ENCODE results near the gene SEC24D.

Gene SEC24D

DNA sequence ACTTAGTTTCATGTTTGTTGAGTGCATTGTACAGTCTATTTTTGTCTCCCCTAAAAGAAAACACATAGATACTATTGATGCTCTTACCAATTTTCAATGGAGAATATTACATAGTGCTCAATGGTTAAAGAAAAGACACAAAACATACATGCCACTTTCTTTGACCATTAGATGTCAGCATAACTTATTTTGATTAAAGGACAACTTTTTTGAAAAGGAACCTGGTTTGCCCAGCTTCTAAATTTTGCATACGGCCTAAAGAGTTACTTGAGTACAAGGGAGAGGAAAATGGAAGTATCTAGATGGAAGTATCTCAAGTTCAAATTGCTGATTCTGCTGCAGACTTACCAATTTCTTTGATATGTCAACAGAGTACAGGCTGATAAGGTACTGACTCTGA lies 82.2 kb downstream of the SEC24D start:
- H3K4me1 Mint-ChIP-seq (ENCODE audit: low read depth), result no peaks in the 10 kb centered on the region
- peaks cover 81% of the 10 kb centered on the region for H3K36me3 Mint-ChIP-seq (ENCODE audit: low read depth)
- H3K27me3 Mint-ChIP-seq, result no peaks in the 10 kb centered on the region
- H3K27ac Mint-ChIP-seq, result no peak overlapping the region
- no peak overlapping the region for H3K4me3 Mint-ChIP-seq
- intact Hi-C loops (cut with micrococcal nuclease), result no loop called here
- no peaks in the 10 kb centered on the region for H3K9me3 Mint-ChIP-seq

GRCh38 chr4:118753096-118753495 lies 82.8 kb downstream of the SEC24D start:
- Mint-ChIP-seq H3K4me3 (no peak overlapping the region), H3K27ac (no peak overlapping the region), H3K9me3 (no peaks in the 10 kb centered on the region), H3K4me1 (ENCODE audit: low read depth) (no peaks in the 10 kb centered on the region), H3K36me3 (ENCODE audit: low read depth) (peaks cover 82% of the 10 kb centered on the region), H3K27me3 (no peaks in the 10 kb centered on the region)
- intact Hi-C loops (cut with micrococcal nuclease), result no loop called here

GRCh38 chr4:118752551-118752950 lies 83.4 kb downstream of the SEC24D start:
- Mint-ChIP-seq H3K27ac (no peak overlapping the region), H3K27me3 (no peaks in the 10 kb centered on the region), H3K4me1 (ENCODE audit: low read depth) (no peaks in the 10 kb centered on the region), H3K4me3 (no peak overlapping the region), H3K36me3 (ENCODE audit: low read depth) (peaks cover 80% of the 10 kb centered on the region), H3K9me3 (no peaks in the 10 kb centered on the region)
- intact Hi-C loops (cut with micrococcal nuclease), result no loop called here

DNA sequence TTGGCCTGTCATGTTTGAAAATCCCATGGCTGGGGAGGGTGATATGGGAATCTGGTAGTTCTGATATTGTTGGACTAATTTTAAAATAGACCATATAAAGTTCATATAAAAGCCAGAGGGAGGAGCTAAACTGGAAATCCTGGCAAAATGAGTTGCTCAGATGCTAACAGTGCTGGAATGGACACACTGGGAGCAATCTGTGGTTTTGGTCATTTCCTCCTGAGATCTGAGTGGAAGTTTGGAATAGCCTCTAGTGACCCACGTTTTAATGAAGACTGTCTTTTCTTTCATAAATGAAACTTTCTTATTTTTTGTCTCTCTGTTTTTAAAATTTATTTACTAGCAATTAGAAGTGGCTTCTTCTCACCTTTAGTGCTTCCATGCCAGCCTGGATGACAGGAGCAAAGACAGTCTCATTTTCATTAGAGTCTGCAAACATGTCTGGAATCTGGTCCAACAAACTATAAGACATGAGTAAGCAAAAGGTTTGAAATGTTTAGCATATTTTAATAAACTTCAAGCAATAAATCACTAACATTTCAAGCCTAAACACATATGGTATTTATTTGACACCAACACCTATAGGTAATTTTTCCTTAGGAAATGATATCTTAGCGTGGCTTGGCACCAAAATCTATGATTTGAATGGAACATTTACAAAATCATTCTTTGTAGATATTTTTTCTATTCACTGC lies 84.2 kb downstream of the SEC24D start:
- H3K36me3 Mint-ChIP-seq (ENCODE audit: low read depth), result peaks cover 76% of the 10 kb centered on the region

GRCh38 chr4:118749347-118749988 lies 86.5 kb downstream of the SEC24D start:
- intact Hi-C loops (cut with micrococcal nuclease), result no loop called here
- no peaks in the 10 kb centered on the region for H3K4me1 Mint-ChIP-seq (ENCODE audit: low read depth)
- no peaks in the 10 kb centered on the region for H3K9me3 Mint-ChIP-seq
- H3K27ac Mint-ChIP-seq, result no peak overlapping the region
- no peak overlapping the region for H3K4me3 Mint-ChIP-seq
- no peaks in the 10 kb centered on the region for H3K27me3 Mint-ChIP-seq
- peaks cover 78% of the 10 kb centered on the region for H3K36me3 Mint-ChIP-seq (ENCODE audit: low read depth)

More for the DNA sequence above, 84.2 kb downstream of the SEC24D start:
- Mint-ChIP-seq H3K4me1 (ENCODE audit: low read depth) (no peaks in the 10 kb centered on the region), H3K4me3 (no peak overlapping the region), H3K27ac (no peak overlapping the region), H3K9me3 (no peaks in the 10 kb centered on the region), H3K27me3 (no peaks in the 10 kb centered on the region)
- intact Hi-C loops (cut with micrococcal nuclease), result no loop called here

- no peaks in the 10 kb centered on the region for H3K9me3 Mint-ChIP-seq
- H3K27ac Mint-ChIP-seq, result no peak overlapping the region
- no peaks in the 10 kb centered on the region for H3K4me1 Mint-ChIP-seq (ENCODE audit: low read depth)
- H3K27me3 Mint-ChIP-seq, result no peaks in the 10 kb centered on the region
- H3K36me3 Mint-ChIP-seq (ENCODE audit: low read depth), result peaks cover 72% of the 10 kb centered on the region
- intact Hi-C loops (cut with micrococcal nuclease), result no loop called here
- H3K4me3 Mint-ChIP-seq, result no peak overlapping the region
These were observed 89.5 kb downstream of the SEC24D start for GRCh38 chr4:118746251-118746919.

DNA sequence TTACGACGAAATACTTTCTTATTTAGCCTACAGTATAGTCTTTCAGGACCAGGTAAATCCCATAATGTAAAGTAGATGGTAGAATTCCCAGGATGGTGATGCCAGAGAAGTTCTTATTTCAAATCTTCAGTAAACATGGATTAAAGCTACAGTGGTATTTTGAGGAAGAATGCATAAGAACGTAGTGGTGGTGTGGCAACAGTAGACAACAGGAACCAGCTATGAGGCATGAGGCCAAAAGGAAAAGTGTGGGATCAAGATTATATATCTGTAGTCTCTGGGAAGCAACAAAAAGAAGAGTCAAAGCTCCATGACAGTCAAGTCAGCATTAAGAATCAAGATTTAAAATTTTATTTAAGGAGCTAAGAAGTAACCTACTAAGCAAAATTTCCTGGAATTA lies 90.6 kb downstream of the SEC24D start:
- no peaks in the 10 kb centered on the region for H3K4me1 Mint-ChIP-seq (ENCODE audit: low read depth)
- H3K27ac Mint-ChIP-seq, result no peak overlapping the region
- no peaks in the 10 kb centered on the region for H3K9me3 Mint-ChIP-seq
- H3K27me3 Mint-ChIP-seq, result no peaks in the 10 kb centered on the region
- peaks cover 67% of the 10 kb centered on the region for H3K36me3 Mint-ChIP-seq (ENCODE audit: low read depth)
- H3K4me3 Mint-ChIP-seq, result no peak overlapping the region
- intact Hi-C loops (cut with micrococcal nuclease), result no loop called here

DNA sequence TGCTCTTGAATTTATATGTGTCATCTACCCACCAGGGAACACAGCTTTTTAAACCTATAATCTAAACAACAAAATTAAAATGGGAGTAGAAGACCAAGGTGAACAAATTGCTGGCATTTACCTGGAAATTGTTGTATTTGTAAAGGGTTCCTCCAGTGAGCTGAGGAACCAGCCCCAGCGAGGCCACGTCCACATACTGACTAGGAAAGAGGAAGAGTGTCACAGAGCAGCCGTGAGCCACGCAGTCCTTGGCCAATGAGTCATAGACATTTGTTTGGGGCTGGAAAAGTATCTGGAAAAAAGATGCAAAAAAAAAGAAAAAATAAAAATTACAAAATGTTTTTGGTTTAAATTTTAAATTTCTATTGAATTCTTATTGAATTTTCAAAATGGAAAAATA lies 92.1 kb downstream of the SEC24D start:
- Mint-ChIP-seq H3K36me3 (ENCODE audit: low read depth) (peaks cover 72% of the 10 kb centered on the region), H3K27ac (no peak overlapping the region), H3K4me3 (no peak overlapping the region), H3K27me3 (no peaks in the 10 kb centered on the region), H3K4me1 (ENCODE audit: low read depth) (no peaks in the 10 kb centered on the region), H3K9me3 (no peaks in the 10 kb centered on the region)
- intact Hi-C loops (cut with micrococcal nuclease), result no loop called here

GRCh38 chr4:118742050-118742449 lies 93.9 kb downstream of the SEC24D start:
- Mint-ChIP-seq H3K36me3 (ENCODE audit: low read depth) (peaks cover 86% of the 10 kb centered on the region), H3K27ac (no peak overlapping the region), H3K9me3 (no peaks in the 10 kb centered on the region), H3K27me3 (no peaks in the 10 kb centered on the region), H3K4me1 (ENCODE audit: low read depth) (no peaks in the 10 kb centered on the region), H3K4me3 (no peak overlapping the region)
- intact Hi-C loops (cut with micrococcal nuclease), result no loop called here

DNA sequence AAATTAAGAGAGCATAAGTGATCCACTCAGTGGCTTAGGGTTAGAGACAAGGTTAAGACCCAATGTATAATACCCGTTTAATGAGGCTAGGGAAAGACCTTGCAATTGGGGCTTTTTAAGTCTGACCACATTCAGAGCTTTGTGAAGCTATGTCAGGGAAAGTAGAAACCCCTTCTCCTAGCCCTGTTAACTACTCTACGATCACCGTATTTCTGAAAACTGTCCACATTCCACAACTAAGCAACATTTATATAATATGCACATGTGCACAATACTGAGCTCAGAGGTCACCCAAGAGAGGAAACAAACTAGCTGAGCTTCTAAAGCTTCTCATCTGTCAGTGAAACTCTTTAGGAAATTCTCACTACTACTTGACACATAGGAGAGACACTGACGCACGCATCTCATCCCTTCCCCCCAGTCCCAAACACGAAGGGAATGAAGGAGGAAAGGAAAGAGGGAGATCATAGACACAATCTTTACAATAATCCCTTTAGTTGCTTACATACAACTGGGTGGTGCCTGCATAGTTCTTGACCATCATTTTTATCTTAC lies 94.5 kb downstream of the SEC24D start:
- Mint-ChIP-seq H3K4me1 (ENCODE audit: low read depth) (no peaks in the 10 kb centered on the region), H3K27ac (no peak overlapping the region), H3K27me3 (no peaks in the 10 kb centered on the region), H3K9me3 (no peaks in the 10 kb centered on the region), H3K4me3 (no peak overlapping the region), H3K36me3 (ENCODE audit: low read depth) (peaks cover 86% of the 10 kb centered on the region)
- intact Hi-C loops (cut with micrococcal nuclease), result no loop called here

- Mint-ChIP-seq H3K27me3 (no peaks in the 10 kb centered on the region), H3K4me3 (no peak overlapping the region), H3K27ac (no peak overlapping the region), H3K9me3 (no peaks in the 10 kb centered on the region), H3K36me3 (ENCODE audit: low read depth) (peaks cover 86% of the 10 kb centered on the region), H3K4me1 (ENCODE audit: low read depth) (no peaks in the 10 kb centered on the region)
- intact Hi-C loops (cut with micrococcal nuclease), result no loop called here
These were observed 95.1 kb downstream of the SEC24D start for GRCh38 chr4:118740869-118741268.

GRCh38 chr4:118739022-118739713 lies 96.8 kb downstream of the SEC24D start:
- H3K36me3 Mint-ChIP-seq (ENCODE audit: low read depth), result peaks cover 86% of the 10 kb centered on the region
- H3K9me3 Mint-ChIP-seq, result no peaks in the 10 kb centered on the region
- no peaks in the 10 kb centered on the region for H3K4me1 Mint-ChIP-seq (ENCODE audit: low read depth)
- H3K4me3 Mint-ChIP-seq, result no peak overlapping the region
- H3K27me3 Mint-ChIP-seq, result no peaks in the 10 kb centered on the region
- H3K27ac Mint-ChIP-seq, result no peak overlapping the region
- intact Hi-C loops (cut with micrococcal nuclease), result loop anchor here (5.0 kb wide), 1 partner anchor 37 kb away; no protein-coding TSS in a partner anchor

DNA sequence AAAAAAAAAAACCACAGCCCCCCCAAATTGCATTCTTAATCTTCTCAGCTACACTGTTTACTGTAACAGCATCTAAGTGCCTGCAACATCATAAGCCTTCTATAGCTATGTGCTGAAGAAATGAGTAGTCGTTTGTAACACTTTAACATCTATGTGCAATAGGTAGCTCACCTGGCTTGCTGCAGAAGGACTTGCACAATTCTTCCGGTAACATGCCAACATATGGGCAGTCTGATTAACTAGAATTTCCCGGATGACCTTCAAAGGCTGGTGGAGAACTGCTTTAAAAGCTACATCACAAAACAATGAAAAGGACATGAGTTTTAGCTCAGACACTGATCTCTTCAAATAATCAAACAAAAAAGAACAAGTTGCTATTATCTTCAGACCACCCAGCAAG lies 97.8 kb downstream of the SEC24D start:
- H3K9me3 Mint-ChIP-seq, result no peaks in the 10 kb centered on the region
- H3K27me3 Mint-ChIP-seq, result no peaks in the 10 kb centered on the region
- H3K4me1 Mint-ChIP-seq (ENCODE audit: low read depth), result no peaks in the 10 kb centered on the region
- no peak overlapping the region for H3K27ac Mint-ChIP-seq
- H3K36me3 Mint-ChIP-seq (ENCODE audit: low read depth), result peaks cover 84% of the 10 kb centered on the region
- H3K4me3 Mint-ChIP-seq, result no peak overlapping the region
- intact Hi-C loops (cut with micrococcal nuclease), result loop anchor here (5.0 kb wide), 1 partner anchor 36 kb away; no protein-coding TSS in a partner anchor

DNA sequence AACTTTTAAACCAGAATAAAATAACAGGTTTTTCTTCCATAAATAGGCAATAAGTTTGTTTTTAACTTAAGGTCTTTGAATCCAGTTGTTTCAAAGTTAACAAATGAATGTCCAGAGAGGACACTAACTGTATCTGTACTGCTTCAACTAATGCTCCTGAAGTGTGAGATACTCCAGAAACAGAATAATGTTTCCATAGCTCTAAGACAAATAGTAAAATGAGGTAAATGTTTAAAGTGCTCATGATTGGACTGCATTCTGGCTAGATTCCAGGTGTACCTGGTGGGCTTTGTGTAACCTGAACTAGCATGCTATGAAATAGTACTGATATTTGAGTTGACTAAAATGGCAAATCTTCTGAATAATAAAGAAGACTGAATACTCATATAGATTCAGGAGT lies 99.0 kb downstream of the SEC24D start:
- intact Hi-C loops (cut with micrococcal nuclease), result loop anchor here (5.0 kb wide), 1 partner anchor 35 kb away; no protein-coding TSS in a partner anchor
- Mint-ChIP-seq H3K4me1 (ENCODE audit: low read depth) (no peaks in the 10 kb centered on the region), H3K36me3 (ENCODE audit: low read depth) (peaks cover 89% of the 10 kb centered on the region), H3K4me3 (no peak overlapping the region), H3K9me3 (no peaks in the 10 kb centered on the region), H3K27ac (no peak overlapping the region), H3K27me3 (no peaks in the 10 kb centered on the region)
